Uterus (tissue), 4 donors: ENCODE results near the gene PCDH9. TPM values are rescaled to one million over a fixed set of nuclear protein-coding genes. Genes with fewer than 3 reads are reported as not detected.

ENCODE experiments used
- DNase-seq, 2 donors: peaks; one replicate each; pipeline ENCODE4 v3.0.0-alpha.2; 2019 to 2020
- H3K27ac ChIP-seq, 2 donors: fragments of 200-600 bp; sonication (generic); 1 replicate in 1 of 2; 2 replicates in 1 of 2; pipeline ENCODE4 v1.5.1; 2016 to 2018
- H3K27me3 ChIP-seq, 2 donors: fragments of 200-600 bp; sonication (generic); one replicate each; pipeline ENCODE4 v1.5.1; 2018 to 2019; ENCODE audit warnings: control low read depth in 1 of 2
- H3K36me3 ChIP-seq, 2 donors: fragments of 200-600 bp; sonication (generic); one replicate each; pipeline ENCODE4 v1.5.1; 2019; ENCODE audit warnings: control low read depth in 1 of 2
- H3K4me1 ChIP-seq, 2 donors: fragments of 200-600 bp; sonication (generic); one replicate each; pipeline ENCODE4 v1.5.1; 2018 to 2019; ENCODE audit warnings: control low read depth in 1 of 2
- H3K4me3 ChIP-seq, 2 donors: fragments of 200-600 bp; sonication (generic); 1 replicate in 1 of 2; 2 replicates in 1 of 2; pipeline ENCODE4 v1.5.1; 2018 to 2019; ENCODE audit warnings: mild to moderate bottlenecking in 1 of 2
- H3K9me3 ChIP-seq, 2 donors: fragments of 200-600 bp; sonication (generic); one replicate each; pipeline ENCODE4 v1.5.1; 2019; ENCODE audit warnings: control low read depth in 1 of 2
- POLR2A ChIP-seq, 2 donors: fragments of 450-650 bp; IDR thresholded peaks; one replicate each; pipeline ENCODE4 v1.6.1; 2016; ENCODE audit warnings: antibody characterized with exemption in 2 of 2, mild to moderate bottlenecking in 1 of 2, moderate library complexity in 1 of 2
- intact Hi-C: fragments of 100-400 bp; cut with DNase I; formaldehyde crosslinking; loops from one replicate; pipeline ENCODE4 v1.15.1; 2023; ENCODE audit warnings: low total_unique reads
- total RNA-seq, 4 donors: library from RNA; depleted of rRNA in 3 of 4; stranded (reverse); fragments of >200 nt in 3 of 4; gene quantifications; one replicate each; pipeline versions ENCODE4 v1.1.0 to v1.2.4, GENCODE V29; 2014 to 2023
- TF ChIP-seq, protein P1 (sequence below), 4 experiments: fragments of 200-600 bp in 2 of 4; fragments of 450-650 bp in 2 of 4; sonication (generic) in 2 of 4; IDR thresholded peaks; one replicate each; pipeline ENCODE4 v1.5.1; 2016 to 2019; ENCODE audit warnings: antibody characterized with exemption in 4 of 4, mild to moderate bottlenecking in 2 of 4, moderate library complexity in 1 of 4
- donor health status: DM: yes; HTN: yes; CAD: no.

Gene PCDH9
- total RNA-seq, 4 donors from 2014 or later, result 0.51 to 45.7 (median 2.1) TPM

DNA sequence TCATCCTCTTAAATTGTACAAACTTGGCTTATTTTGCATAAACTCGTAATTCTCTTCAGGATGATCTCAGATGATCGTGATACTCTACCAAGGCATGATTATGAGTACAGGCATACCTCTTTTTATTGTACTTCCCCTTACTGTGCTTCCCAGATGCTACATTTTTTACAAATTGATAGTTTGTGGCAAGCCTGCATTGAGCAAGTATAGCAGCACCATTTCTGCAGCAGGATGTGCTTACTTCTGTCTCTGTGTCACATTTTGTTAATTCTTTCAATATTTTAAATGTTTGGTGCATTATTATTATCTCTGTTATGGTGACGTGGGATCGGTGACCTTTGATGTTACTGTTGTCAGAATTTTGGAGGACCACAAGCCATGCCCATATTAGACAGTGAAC, 752.3 kb downstream of the PCDH9 start:
- Histone ChIP-seq H3K36me3 (no peaks in the 10 kb centered on the region), H3K27ac (no peak overlapping the region), H3K4me1 (no peaks in the 10 kb centered on the region), H3K27me3 (no peaks in the 10 kb centered on the region), H3K9me3 (no peaks in the 10 kb centered on the region), H3K4me3 (no peak overlapping the region)
- intact Hi-C loops, result no loop called here
- DNase-seq, result no peak
- no peak for TF ChIP-seq POLR2A (IDR thresholded peaks at IDR 0.05)
- TF ChIP-seq, protein P1, sequence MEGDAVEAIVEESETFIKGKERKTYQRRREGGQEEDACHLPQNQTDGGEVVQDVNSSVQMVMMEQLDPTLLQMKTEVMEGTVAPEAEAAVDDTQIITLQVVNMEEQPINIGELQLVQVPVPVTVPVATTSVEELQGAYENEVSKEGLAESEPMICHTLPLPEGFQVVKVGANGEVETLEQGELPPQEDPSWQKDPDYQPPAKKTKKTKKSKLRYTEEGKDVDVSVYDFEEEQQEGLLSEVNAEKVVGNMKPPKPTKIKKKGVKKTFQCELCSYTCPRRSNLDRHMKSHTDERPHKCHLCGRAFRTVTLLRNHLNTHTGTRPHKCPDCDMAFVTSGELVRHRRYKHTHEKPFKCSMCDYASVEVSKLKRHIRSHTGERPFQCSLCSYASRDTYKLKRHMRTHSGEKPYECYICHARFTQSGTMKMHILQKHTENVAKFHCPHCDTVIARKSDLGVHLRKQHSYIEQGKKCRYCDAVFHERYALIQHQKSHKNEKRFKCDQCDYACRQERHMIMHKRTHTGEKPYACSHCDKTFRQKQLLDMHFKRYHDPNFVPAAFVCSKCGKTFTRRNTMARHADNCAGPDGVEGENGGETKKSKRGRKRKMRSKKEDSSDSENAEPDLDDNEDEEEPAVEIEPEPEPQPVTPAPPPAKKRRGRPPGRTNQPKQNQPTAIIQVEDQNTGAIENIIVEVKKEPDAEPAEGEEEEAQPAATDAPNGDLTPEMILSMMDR (IDR thresholded peaks at IDR 0.05), result no peak

DNA sequence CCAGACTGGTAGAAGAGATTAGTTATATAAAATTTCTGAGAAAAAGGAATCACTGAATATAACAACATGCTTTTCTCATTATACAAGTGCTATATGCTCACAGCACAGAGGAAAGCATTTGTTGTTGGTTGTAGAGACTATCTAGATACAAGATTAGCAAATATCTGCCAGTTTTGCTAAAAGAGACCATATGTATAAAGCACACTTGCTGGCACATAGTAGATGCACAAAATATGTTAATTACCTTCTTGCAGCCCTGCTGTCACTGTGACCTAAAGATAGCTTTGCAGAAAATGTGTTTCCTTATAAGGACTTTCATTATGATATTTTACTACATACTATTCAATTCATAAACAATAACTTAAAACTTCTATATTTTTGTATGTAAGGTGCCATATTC, 755.1 kb downstream of the PCDH9 start:
- H3K4me3 ChIP-seq, result no peak overlapping the region
- no peak for TF ChIP-seq POLR2A (IDR thresholded peaks at IDR 0.05)
- TF ChIP-seq, protein P1 (IDR thresholded peaks at IDR 0.05), result no peak
- H3K9me3 ChIP-seq, result no peaks in the 10 kb centered on the region
- no peaks in the 10 kb centered on the region for H3K36me3 ChIP-seq
- no peaks in the 10 kb centered on the region for H3K27me3 ChIP-seq
- no peak overlapping the region for H3K27ac ChIP-seq
- intact Hi-C loops, result no loop called here
- H3K4me1 ChIP-seq, result no peaks in the 10 kb centered on the region
- no peak for DNase-seq

DNA sequence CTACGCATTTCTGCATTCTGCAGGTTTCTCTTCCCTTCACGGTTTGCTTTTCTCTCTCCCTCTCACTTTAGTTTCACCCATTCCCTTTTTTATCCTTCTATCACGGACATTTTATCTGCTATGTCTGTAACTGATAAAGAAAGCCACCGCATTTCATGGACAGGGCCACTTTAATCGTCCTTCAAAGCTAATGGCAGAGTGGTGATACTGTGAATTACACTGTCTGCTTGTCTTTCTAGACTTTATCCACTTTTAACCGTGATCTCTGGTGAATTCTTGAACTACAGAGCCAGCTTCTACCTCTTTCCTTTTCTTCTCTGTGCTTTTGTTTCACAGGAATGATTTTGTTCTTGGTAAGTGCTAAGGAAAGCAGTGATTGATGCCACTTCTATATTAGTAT, 760.4 kb downstream of the PCDH9 start:
- Histone ChIP-seq H3K27ac (no peak overlapping the region), H3K36me3 (no peaks in the 10 kb centered on the region), H3K9me3 (no peaks in the 10 kb centered on the region), H3K27me3 (no peaks in the 10 kb centered on the region), H3K4me1 (no peaks in the 10 kb centered on the region), H3K4me3 (no peak overlapping the region)
- intact Hi-C loops, result no loop called here
- no peak for DNase-seq
- TF ChIP-seq, protein P1 (IDR thresholded peaks at IDR 0.05), result no peak
- no peak for TF ChIP-seq POLR2A (IDR thresholded peaks at IDR 0.05)

DNA sequence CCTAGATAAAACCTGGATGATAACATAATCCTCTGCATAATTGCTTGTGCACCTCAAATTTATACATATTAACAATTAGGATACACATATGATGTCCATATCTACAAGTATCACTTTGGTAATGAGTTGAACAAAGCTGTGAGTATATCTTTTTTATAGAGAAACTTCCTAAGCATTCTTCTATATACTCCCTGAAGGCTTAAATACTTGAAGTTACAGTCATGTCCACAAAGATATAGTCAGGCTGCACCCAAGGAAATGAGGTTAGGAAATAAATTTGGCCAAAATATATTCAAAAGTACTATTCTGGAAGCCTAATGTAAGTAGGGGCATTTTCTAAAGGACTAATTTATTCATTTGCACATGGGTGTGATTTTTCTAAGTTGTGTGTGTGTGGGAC, 761.5 kb downstream of the PCDH9 start:
- no peak for TF ChIP-seq POLR2A (IDR thresholded peaks at IDR 0.05)
- TF ChIP-seq, protein P1 (IDR thresholded peaks at IDR 0.05), result no peak
- Histone ChIP-seq H3K36me3 (no peaks in the 10 kb centered on the region), H3K27ac (no peak overlapping the region), H3K9me3 (no peaks in the 10 kb centered on the region), H3K27me3 (no peaks in the 10 kb centered on the region), H3K4me3 (no peak overlapping the region), H3K4me1 (no peaks in the 10 kb centered on the region)
- intact Hi-C loops, result no loop called here
- no peak for DNase-seq

DNA sequence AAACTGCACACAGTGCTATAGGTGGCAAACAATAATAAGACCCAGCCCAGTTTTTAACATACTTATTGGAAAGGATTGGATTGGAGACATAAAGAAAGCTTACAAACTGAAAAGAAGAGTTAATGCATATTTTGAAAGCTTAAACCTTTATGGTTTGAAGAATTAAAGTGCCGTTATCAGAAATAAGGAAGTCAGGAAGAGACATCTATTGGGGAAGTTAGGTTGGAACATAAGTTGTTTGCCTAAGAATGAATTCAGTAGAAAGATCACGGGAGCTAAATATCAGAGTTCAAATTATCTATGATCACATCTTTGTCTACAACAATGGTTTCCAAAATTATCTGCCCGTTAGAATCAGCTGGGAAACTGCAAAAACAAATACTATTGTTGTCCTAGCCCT, 767.9 kb downstream of the PCDH9 start:
- Histone ChIP-seq H3K27ac (no peak overlapping the region), H3K36me3 (no peaks in the 10 kb centered on the region)
- intact Hi-C loops, result no loop called here

More for the DNA sequence above, 767.9 kb downstream of the PCDH9 start:
- H3K4me1 ChIP-seq, result no peaks in the 10 kb centered on the region
- DNase-seq, result no peak
- H3K27me3 ChIP-seq, result no peaks in the 10 kb centered on the region
- H3K9me3 ChIP-seq, result no peaks in the 10 kb centered on the region
- no peak for TF ChIP-seq POLR2A (IDR thresholded peaks at IDR 0.05)
- TF ChIP-seq, protein P1 (IDR thresholded peaks at IDR 0.05), result no peak
- no peak overlapping the region for H3K4me3 ChIP-seq
